IMR-90 (cell line): ENCODE measurements around the gene HSD17B7. TPM values are rescaled to one million over a fixed set of nuclear protein-coding genes. Genes with fewer than 3 reads are reported as not detected.

Experiments used
- ATAC-seq: fragments of 200-7000 bp; cut with Tn5 transposase; 2 replicates; pipeline ENCODE4 v1.9.1; 2020; ENCODE audit warnings: low read depth, mild to moderate bottlenecking, moderate library complexity
- BruUV-seq: library from RNA; stranded (reverse); fragments of 400-500 nt; replicated peaks from 2 replicates; lab custom pipeline; 2021; lab: Mats Ljungman, UMichigan
- CTCF ChIA-PET: fragments of 300-600 bp; formaldehyde crosslinking; extraction: SDS; loops from one replicate; lab custom pipeline; 2021; ENCODE audit warnings: antibody characterized with exemption; lab: Yijun Ruan, JAX
- POLR2A ChIA-PET: fragments of 300-600 bp; sonication (Branson Sonifier 250); formaldehyde crosslinking; loops from one replicate; lab custom pipeline; 2022; ENCODE audit warnings: antibody characterized with exemption; ENCODE audit not compliant: unreplicated experiment; lab: Charles Lee
- DNase-seq: peaks from one replicate; pipeline ENCODE4 v3.0.0; 2013
- H2AFZ ChIP-seq: replicated peaks from 2 replicates; pipeline ENCODE3; 2013; ENCODE audit warnings: low read length, mild to moderate bottlenecking; ENCODE audit not compliant: poor library complexity
- H2AK5ac ChIP-seq: 2 replicates; pipeline ENCODE4 v1.6.1; 2013; ENCODE audit warnings: low read depth, low read length, inconsistent platforms
- H2AK9ac ChIP-seq: replicated peaks from 2 replicates; pipeline ENCODE3; 2013; ENCODE audit warnings: mild to moderate bottlenecking, low read depth, low read length, moderate library complexity; ENCODE audit not compliant: poor library complexity
- H2BK120ac ChIP-seq: 2 replicates; pipeline ENCODE4 v1.6.1; 2013; ENCODE audit warnings: low read depth, low read length, inconsistent platforms
- H2BK15ac ChIP-seq: 3 replicates; pipeline ENCODE4 v1.6.1; 2013; ENCODE audit warnings: low read depth, low read length, inconsistent platforms
- H2BK20ac ChIP-seq: 2 replicates; pipeline ENCODE4 v1.6.1; 2013; ENCODE audit warnings: low read depth, mild to moderate bottlenecking, inconsistent platforms, low read length, moderate library complexity
- H2BK5ac ChIP-seq: 2 replicates; pipeline ENCODE4 v1.6.1; 2013; ENCODE audit warnings: mild to moderate bottlenecking, low read depth, low read length, inconsistent platforms; ENCODE audit not compliant: poor library complexity, severe bottlenecking
- H3K14ac ChIP-seq: replicated peaks from 2 replicates; pipeline ENCODE4 v1.6.1; 2013; ENCODE audit warnings: low read depth, low read length, inconsistent platforms
- H3K18ac ChIP-seq: 2 replicates; pipeline ENCODE4 v1.6.1; 2013; ENCODE audit warnings: low read depth, low read length, control low read depth
- H3K23ac ChIP-seq: 2 replicates; pipeline ENCODE4 v1.6.1; 2013; ENCODE audit warnings: low read depth, low read length, inconsistent platforms
- H3K27ac ChIP-seq: 2 replicates; pipeline ENCODE4 v1.5.1; 2013; ENCODE audit warnings: mild to moderate bottlenecking, control low read depth, low read length; ENCODE audit not compliant: insufficient read depth
- H3K27me3 ChIP-seq: 2 replicates; pipeline ENCODE4 v1.6.1; 2013; ENCODE audit warnings: low read length; ENCODE audit not compliant: control insufficient read depth, insufficient read depth
- H3K36me3 ChIP-seq: 2 replicates; pipeline ENCODE4 v1.6.1; 2013; ENCODE audit warnings: low read length, mixed read lengths; ENCODE audit not compliant: control insufficient read depth, insufficient read depth
- H3K4ac ChIP-seq: 2 replicates; pipeline ENCODE4 v1.6.1; 2013; ENCODE audit warnings: low read depth, low read length, inconsistent platforms
- H3K4me1 ChIP-seq: 2 replicates; pipeline ENCODE4 v1.6.1; 2013; ENCODE audit warnings: low read length, mixed read lengths; ENCODE audit not compliant: control insufficient read depth, insufficient read depth
- H3K4me2 ChIP-seq: 2 replicates; pipeline ENCODE4 v1.6.1; 2013; ENCODE audit warnings: low read depth, mild to moderate bottlenecking, control low read depth, low read length, moderate library complexity
- H3K4me3 ChIP-seq: 2 replicates; pipeline ENCODE4 v1.5.1; 2013; ENCODE audit warnings: low read depth, mild to moderate bottlenecking, control low read depth, low read length, moderate library complexity; ENCODE audit not compliant: insufficient read depth
- H3K56ac ChIP-seq: 2 replicates; pipeline ENCODE4 v1.6.1; 2013; ENCODE audit warnings: low read length, inconsistent platforms; ENCODE audit not compliant: insufficient read depth; ENCODE audit errors: extremely low read depth
- H3K79me1 ChIP-seq, 2 experiments: 2 replicates each; pipeline ENCODE4 v1.6.1; 2013; ENCODE audit warnings: low read length in 2 of 2, inconsistent platforms in 1 of 2, low read depth in 1 of 2
- H3K9ac ChIP-seq: 2 replicates; pipeline ENCODE4 v1.6.1; 2013; ENCODE audit warnings: low read depth, low read length, control low read depth
- H3K9me1 ChIP-seq: 2 replicates; pipeline ENCODE4 v1.6.1; 2013; ENCODE audit warnings: low read length, inconsistent platforms; ENCODE audit not compliant: insufficient read depth
- H3K9me3 ChIP-seq: 2 replicates; pipeline ENCODE4 v1.6.1; 2013; ENCODE audit warnings: low read length; ENCODE audit not compliant: control insufficient read depth, insufficient read depth
- H4K20me1 ChIP-seq: 2 replicates; pipeline ENCODE4 v1.6.1; 2013; ENCODE audit warnings: low read length, inconsistent platforms; ENCODE audit not compliant: insufficient read depth
- H4K5ac ChIP-seq: 2 replicates; pipeline ENCODE4 v1.6.1; 2013; ENCODE audit warnings: mild to moderate bottlenecking, low read depth, low read length, control low read depth
- H4K8ac ChIP-seq, 2 experiments: 2 replicates each; pipeline ENCODE4 v1.6.1; 2013; ENCODE audit warnings: low read depth in 2 of 2, low read length in 2 of 2, control low read depth in 1 of 2, inconsistent platforms in 1 of 2
- H4K91ac ChIP-seq: 2 replicates; pipeline ENCODE4 v1.6.1; 2013; ENCODE audit warnings: low read depth, low read length, inconsistent platforms; ENCODE audit not compliant: insufficient read depth
- BHLHE40 ChIP-seq: fragments of 150-350 bp; IDR thresholded peaks from 2 replicates; pipeline ENCODE4 v1.6.1; 2016; ENCODE audit warnings: mild to moderate bottlenecking, low read depth, low read length
- CEBPB ChIP-seq: IDR thresholded peaks from 2 replicates; pipeline ENCODE4 v1.6.1; 2012; ENCODE audit warnings: low read depth, low read length, improper control_type of control experiment
- CHD1 ChIP-seq: IDR thresholded peaks from 2 replicates; pipeline ENCODE4 v1.6.1; 2012; ENCODE audit warnings: low read depth, low read length, improper control_type of control experiment
- CTCF ChIP-seq: conservative IDR thresholded peaks from 2 replicates; pipeline ENCODE4 v1.5.1; 2012; ENCODE audit warnings: mild to moderate bottlenecking, low read depth, low read length, improper control_type of control experiment
- ELK1 ChIP-seq: fragments of 150-350 bp; IDR thresholded peaks from 2 replicates; pipeline ENCODE4 v1.6.1; 2016; ENCODE audit warnings: low read depth, mild to moderate bottlenecking, low read length, moderate library complexity, borderline replicate concordance
- FOS ChIP-seq: fragments of 150-350 bp; IDR thresholded peaks from 2 replicates; pipeline ENCODE4 v1.6.1; 2016; ENCODE audit warnings: low read depth, low read length
- MAFK ChIP-seq: IDR thresholded peaks from 2 replicates; pipeline ENCODE4 v1.6.1; 2012; ENCODE audit warnings: low read depth, low read length, improper control_type of control experiment
- MAZ ChIP-seq: IDR thresholded peaks from 2 replicates; pipeline ENCODE4 v1.6.1; 2012; ENCODE audit warnings: low read depth, mild to moderate bottlenecking, low read length, improper control_type of control experiment, moderate library complexity, borderline replicate concordance
- MXI1 ChIP-seq: IDR thresholded peaks from 2 replicates; pipeline ENCODE4 v1.6.1; 2012; ENCODE audit warnings: low read depth, mild to moderate bottlenecking, low read length, moderate library complexity, borderline replicate concordance
- POLR2A ChIP-seq: IDR thresholded peaks from 2 replicates; pipeline ENCODE4 v1.6.1; 2012; ENCODE audit warnings: mild to moderate bottlenecking, low read depth, low read length
- RAD21 ChIP-seq: IDR thresholded peaks from 2 replicates; pipeline ENCODE4 v1.6.1; 2012; ENCODE audit warnings: low read length, improper control_type of control experiment
- RCOR1 ChIP-seq: IDR thresholded peaks from 2 replicates; pipeline ENCODE4 v1.6.1; 2012; ENCODE audit warnings: mild to moderate bottlenecking, low read length, improper control_type of control experiment; ENCODE audit not compliant: insufficient replicate concordance
- RFX5 ChIP-seq: IDR thresholded peaks from 2 replicates; pipeline ENCODE4 v1.8.0; 2012; ENCODE audit warnings: low read depth, mild to moderate bottlenecking, low read length, moderate library complexity
- SMC3 ChIP-seq: fragments of 150-350 bp; IDR thresholded peaks from 2 replicates; pipeline ENCODE4 v1.6.1; 2016; ENCODE audit warnings: low read depth, mild to moderate bottlenecking, antibody characterized with exemption, low read length, moderate library complexity
- WGBS, 2 experiments: methylation state at CpG; one replicate each; pipeline versions ENCODE4 v1.1.5 to v1.1.7; 2013; ENCODE audit warnings: missing lambda C conversion rate in 2 of 2; ENCODE audit not compliant: insufficient read length in 1 of 2; ENCODE audit errors: extremely low coverage in 2 of 2; 5-methylcytosine and 5-hydroxymethylcytosine counted together
- dilution Hi-C: fragments of 300-500 bp; cut with HindIII; formaldehyde crosslinking; loops from one replicate; pipeline ENCODE4 v1.14.3; 2018; ENCODE audit warnings: low sequenced_read_pairs; ENCODE audit not compliant: unreplicated experiment
- in situ Hi-C: fragments of 300-500 bp; cut with MboI; formaldehyde crosslinking; loops from 3 replicates; pipeline ENCODE4 v1.14.3; 2019; ENCODE audit warnings: low sequenced_read_pairs, inconsistent platforms, mixed read lengths
- intact Hi-C: fragments of 100-400 bp; cut with micrococcal nuclease; formaldehyde crosslinking; loops from 2 replicates; pipeline ENCODE4 v1.10.0; 2022
- polyA plus RNA-seq, 3 experiments: library from polyadenylated mRNA; depleted of rRNA; stranded (reverse); fragments of >200 nt; gene quantifications; 2 replicates each; pipeline ENCODE4 v1.2.3, GENCODE V29; 2012; ENCODE audit warnings: low replicate concordance in 1 of 3
- total RNA-seq: library from RNA; depleted of rRNA; stranded (reverse); fragments of >200 nt; gene quantifications from 2 replicates; pipeline ENCODE4 v1.2.3, GENCODE V29; 2012

Gene HSD17B7
- total and polyA plus RNA-seq, 2 of the 4 experiments (the other 2 are of a cell fraction) = 10.6 to 17.7 TPM

- Histone ChIP-seq H2AK9ac (no peak overlapping the region), H3K4me3 (no peak overlapping the region), H3K36me3 (no peaks in the 10 kb centered on the region), H3K56ac (no peak overlapping the region), H3K79me1 (no peaks in the 10 kb centered on the region), H4K91ac (no peak overlapping the region), H2BK15ac (no peak overlapping the region), H3K4me2 (no peak overlapping the region), H2AFZ (no peak overlapping the region), H3K18ac (no peak overlapping the region), H3K9me3 (no peaks in the 10 kb centered on the region), H2BK120ac (0 out of 2 replicates have a peak overlapping the region, but pooled peaks have one; percentile 28), H4K20me1 (no peaks in the 10 kb centered on the region), H3K27me3 (no peaks in the 10 kb centered on the region), H3K23ac (peak overlapping the region; percentile 5; the same call in 1 of the 2 replicates), H2BK5ac (no peak overlapping the region), H2AK5ac (no peak overlapping the region), H3K9me1 (no peaks in the 10 kb centered on the region), H3K4me1 (peaks cover 5% of the 10 kb centered on the region; the same call in 1 of the 2 replicates), H2BK20ac (no peak overlapping the region), H4K5ac (peak overlapping the region; percentile 18; the same call in 1 of the 2 replicates), H4K8ac (no peak overlapping the region), H3K27ac (no peak overlapping the region), H3K14ac (no peak overlapping the region), H3K9ac (no peak overlapping the region), H3K4ac (no peak overlapping the region)
- in situ Hi-C loops (loop anchor here (5.0 kb wide), 1 partner anchor 318 kb away; no protein-coding TSS in a partner anchor), dilution Hi-C loops (loop anchor here (25.0 kb wide), 2 partner anchors 203 to 453 kb away; partner anchors contain the start of genes NUF2 and RGS4), intact Hi-C loops (no loop called here)
- no CpG with 5 or more reads among the region's 1 CpG for WGBS, 2 experiments
- POLR2A ChIA-PET = no interaction called here
- TF ChIP-seq CEBPB (no peak), MAZ (no peak), RAD21 (no peak), RCOR1 (no peak), POLR2A (no peak), MXI1 (no peak), SMC3 (no peak), FOS (no peak), ELK1 (no peak), CHD1 (no peak), MAFK (no peak), CTCF (no peak), BHLHE40 (no peak), RFX5 (no peak)
- no peak for DNase-seq
- no TSS peak for BruUV-seq
- no peak for ATAC-seq
- CTCF ChIA-PET = no interaction called here
Observed at GRCh38 chr1:162859191-162859590, 68.7 kb downstream of the HSD17B7 start.
